HG03196 (cell line): Measurements from ENCODE around the gene EIF2AK3.

Experiments
- ATAC-seq: cut with Tn5 transposase; IDR thresholded peaks from one replicate; pipeline ENCODE4 v1.9.1; 2021; ENCODE audit not compliant: unreplicated experiment

EIF2AK3 gene

DNA sequence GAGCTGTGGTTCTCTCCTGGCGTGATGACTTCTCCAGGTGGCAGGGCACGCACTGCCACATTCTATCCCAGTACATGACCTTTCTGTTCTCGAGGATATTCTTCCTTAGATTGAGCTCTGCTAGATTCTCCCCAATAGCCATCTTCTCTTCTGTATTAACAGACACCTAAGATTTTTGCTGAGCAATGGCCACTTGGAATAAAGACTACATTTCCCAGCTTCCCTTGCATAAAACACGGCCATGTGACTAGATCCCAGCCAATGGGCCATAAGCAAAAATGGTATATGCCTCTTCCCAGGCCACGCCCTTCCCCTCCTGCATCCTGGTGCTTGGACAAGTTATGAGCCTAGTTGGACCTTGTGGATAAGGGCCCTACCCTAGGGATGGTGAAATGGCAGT is 82.1 kb downstream of the EIF2AK3 start:
- no peak for ATAC-seq

DNA sequence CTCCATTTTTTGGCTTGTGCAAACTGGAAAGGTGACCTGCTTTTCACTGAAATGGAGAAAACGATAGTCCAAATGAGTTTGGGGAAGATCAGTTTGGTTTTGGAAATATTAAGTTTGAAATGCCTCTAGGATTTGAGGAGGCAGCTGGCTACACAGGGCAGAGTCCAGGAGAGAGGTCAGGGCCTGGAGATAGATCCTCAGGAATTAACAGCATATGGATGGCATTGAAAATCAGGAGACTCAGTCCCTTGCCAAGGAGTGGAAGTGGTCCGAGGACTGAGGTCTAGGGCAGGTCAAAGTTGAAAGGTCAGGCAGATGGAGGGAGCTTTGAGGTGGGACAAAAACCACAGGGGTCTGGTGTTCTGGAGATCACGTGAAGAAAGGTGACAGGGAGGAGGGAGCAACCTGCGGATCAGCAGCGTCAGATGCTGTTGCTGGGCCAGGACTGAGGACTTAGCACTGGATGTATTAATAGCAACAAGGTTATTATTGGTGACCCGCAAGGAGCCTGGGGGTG is 83.7 kb downstream of the EIF2AK3 start:
- ATAC-seq: no peak

GRCh38 chr2:88542668-88543067 is 84.6 kb downstream of the EIF2AK3 start:
- no peak for ATAC-seq

DNA sequence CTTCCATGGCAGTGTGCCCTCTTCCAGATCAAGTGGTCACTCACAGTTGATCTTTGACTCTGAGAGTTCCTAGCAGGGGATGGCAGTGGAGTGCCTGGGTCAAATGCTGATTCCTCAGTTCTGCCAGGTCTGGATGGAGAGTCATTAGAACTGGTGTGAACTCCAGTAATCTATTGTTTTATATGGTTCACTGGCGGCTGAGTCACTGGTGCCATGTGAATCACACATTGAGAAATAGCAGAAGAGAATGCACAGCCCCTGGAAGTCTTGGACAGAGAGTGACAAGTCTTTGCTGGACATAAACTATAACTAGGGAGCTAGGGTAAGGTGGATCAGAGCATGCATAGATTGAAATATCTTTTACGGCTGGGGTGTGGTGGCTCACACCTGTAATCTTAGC is 86.9 kb downstream of the EIF2AK3 start:
- ATAC-seq: no peak

GRCh38 chr2:88538362-88538917 is 88.8 kb downstream of the EIF2AK3 start:
- no peak for ATAC-seq

- no peak for ATAC-seq
Measured at GRCh38 chr2:88537640-88538039, 89.6 kb downstream of the EIF2AK3 start.

DNA sequence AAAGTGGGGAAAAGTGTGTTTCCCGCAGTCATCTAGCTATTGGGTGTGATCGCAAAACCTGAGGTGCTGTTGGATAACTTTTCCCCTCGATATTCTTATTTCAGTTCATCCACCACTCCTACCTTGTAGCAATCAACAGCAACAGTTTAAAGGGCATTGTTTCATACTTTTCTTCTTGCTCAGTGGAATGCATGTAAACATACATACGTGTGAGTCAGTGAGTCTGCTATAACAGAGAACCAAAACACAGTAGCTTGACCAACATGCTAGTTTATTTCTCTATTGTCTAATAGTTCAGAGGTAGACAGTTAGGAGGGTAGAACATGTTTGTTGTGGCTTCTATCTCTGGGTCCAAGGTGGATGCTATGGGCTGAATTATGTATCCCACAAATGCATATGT is 97.2 kb downstream of the EIF2AK3 start:
- no peak for ATAC-seq

GRCh38 chr2:88521445-88522073 is 105.7 kb downstream of the EIF2AK3 start:
- ATAC-seq: no peak

DNA sequence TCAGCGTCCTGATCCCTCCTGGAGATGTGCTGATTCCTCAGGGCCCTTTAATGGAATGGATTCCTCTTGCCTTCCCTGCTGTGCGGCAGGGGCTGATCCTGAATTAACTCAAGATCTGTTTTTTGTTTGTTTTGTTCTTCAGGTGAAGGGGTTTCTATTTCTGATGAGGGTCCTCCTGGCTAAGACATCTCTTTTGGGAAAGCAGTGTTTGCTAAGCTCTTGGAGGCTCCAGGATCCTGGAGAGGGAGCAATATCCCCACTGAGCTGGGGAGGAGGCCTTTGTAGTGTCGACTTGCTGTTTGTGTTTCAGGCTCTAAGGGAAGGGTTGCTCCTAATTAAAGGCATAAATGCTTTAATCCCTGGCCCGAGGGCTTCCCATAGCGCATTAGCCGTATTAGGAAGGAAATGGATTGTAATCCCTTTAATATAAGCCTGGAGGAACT is 109.5 kb downstream of the EIF2AK3 start:
- ATAC-seq: no peak
